WTC11 (cell line): ENCODE data around the gene HMBS. TPM values are rescaled to one million over a fixed set of nuclear protein-coding genes. Genes with fewer than 3 reads are reported as not detected.

Experiments used
- CBFB ChIP-seq: sonication (generic); formaldehyde crosslinking; IDR thresholded peaks from 2 replicates; pipeline ENCODE4 v1.8.1; 2022; ENCODE audit warnings: mild to moderate bottlenecking, low read depth, missing genetic modification reagents
- ESRRA ChIP-seq: sonication (generic); formaldehyde crosslinking; IDR thresholded peaks from 2 replicates; pipeline ENCODE4 v1.8.1; 2022; ENCODE audit warnings: mild to moderate bottlenecking, missing genetic modification reagents, borderline replicate concordance
- MYBL2 ChIP-seq: sonication (generic); formaldehyde crosslinking; IDR thresholded peaks from 2 replicates; pipeline ENCODE4 v1.8.1; 2023; ENCODE audit warnings: mild to moderate bottlenecking, moderate library complexity, missing genetic modification reagents
- NFYB ChIP-seq: sonication (generic); formaldehyde crosslinking; conservative IDR thresholded peaks from 2 replicates; pipeline ENCODE4 v1.8.0; 2022; ENCODE audit warnings: low read depth, missing genetic modification reagents
- NR3C1 ChIP-seq: sonication (generic); formaldehyde crosslinking; conservative IDR thresholded peaks from 2 replicates; pipeline ENCODE4 v1.8.1; 2023; ENCODE audit warnings: low read depth, mild to moderate bottlenecking, missing genetic modification reagents
- OVOL2 ChIP-seq: fragments of 250-450 bp; sonication (Bioruptor Pico); IDR thresholded peaks from 2 replicates; pipeline ENCODE4 v1.9.0; 2021; ENCODE audit warnings: mild to moderate bottlenecking, borderline replicate concordance
- ZNF121 ChIP-seq: sonication (generic); formaldehyde crosslinking; IDR thresholded peaks from 2 replicates; pipeline ENCODE4 v1.8.0; 2023; ENCODE audit warnings: missing genetic modification reagents
- total RNA-seq: library from RNA; stranded (reverse); gene quantifications from 3 replicates; pipeline ENCODE4 v1.2.3, GENCODE V29; 2021
- TF ChIP-seq, protein P1 (sequence below): sonication (generic); formaldehyde crosslinking; IDR thresholded peaks from 2 replicates; pipeline ENCODE4 v1.8.0; 2022; ENCODE audit warnings: mild to moderate bottlenecking, missing genetic modification reagents
- TF ChIP-seq, protein P2 (sequence below): sonication (generic); formaldehyde crosslinking; IDR thresholded peaks from 2 replicates; pipeline ENCODE4 v1.8.1; 2023; ENCODE audit warnings: mild to moderate bottlenecking, missing genetic modification reagents
- TF ChIP-seq, protein P3 (sequence below): sonication (generic); formaldehyde crosslinking; IDR thresholded peaks from 2 replicates; pipeline ENCODE4 v1.8.0; 2023; ENCODE audit warnings: missing genetic modification reagents
- TF ChIP-seq, protein P4 (sequence below): sonication (generic); formaldehyde crosslinking; IDR thresholded peaks from 2 replicates; pipeline ENCODE4 v1.8.1; 2023; ENCODE audit warnings: mild to moderate bottlenecking, missing genetic modification reagents
- TF ChIP-seq, protein P5 (sequence below): fragments of 250-450 bp; sonication (Bioruptor Pico); IDR thresholded peaks from 2 replicates; pipeline ENCODE4 v2.1.2; 2022; ENCODE audit warnings: mild to moderate bottlenecking, moderate library complexity
- TF ChIP-seq, protein P6 (sequence below): fragments of 200-600 bp; IDR thresholded peaks from 2 replicates; pipeline ENCODE4 v1.8.0; 2022; ENCODE audit warnings: antibody characterized with exemption
- TF ChIP-seq, protein P7 (sequence below): fragments of 250-450 bp; sonication (Bioruptor Pico); IDR thresholded peaks from 2 replicates; pipeline ENCODE4 v1.9.0; 2021; ENCODE audit warnings: mild to moderate bottlenecking
- TF ChIP-seq, protein P8 (sequence below): sonication (generic); formaldehyde crosslinking; IDR thresholded peaks from 2 replicates; pipeline ENCODE4 v1.8.1; 2023; ENCODE audit warnings: mild to moderate bottlenecking, missing genetic modification reagents, moderate library complexity

The HMBS gene
- total RNA-seq, 1 experiment from 2014 or later, result 62.3 TPM

DNA sequence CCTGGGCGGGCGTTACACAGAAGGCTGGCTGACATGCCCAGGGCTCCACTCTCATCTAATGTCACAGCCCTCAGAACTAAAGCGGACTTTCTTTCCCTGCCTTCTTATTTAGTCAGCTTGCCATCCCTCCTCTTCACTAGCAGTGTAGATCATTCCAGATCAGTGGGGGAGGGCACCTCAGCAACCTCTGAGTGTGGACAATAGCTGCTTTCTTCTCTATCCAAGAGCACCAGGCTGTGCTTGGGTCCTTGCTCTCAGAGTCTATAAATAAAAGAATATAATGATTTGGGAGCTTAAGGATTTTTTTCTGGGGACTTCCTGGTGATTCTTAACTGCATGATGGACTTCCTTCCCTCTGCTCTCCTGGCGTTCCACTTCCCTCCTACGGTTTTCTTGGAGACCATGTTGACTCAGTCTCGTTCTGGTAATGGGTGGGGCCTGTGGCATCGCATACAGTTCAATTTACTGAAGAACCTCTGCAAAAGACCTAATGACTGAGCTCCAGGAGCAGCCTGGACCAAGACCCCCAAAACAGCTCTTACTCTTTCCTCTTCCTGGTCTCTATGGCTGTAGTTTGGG is 2.9 kb upstream of the HMBS start (continued):
- TF ChIP-seq, protein P1, sequence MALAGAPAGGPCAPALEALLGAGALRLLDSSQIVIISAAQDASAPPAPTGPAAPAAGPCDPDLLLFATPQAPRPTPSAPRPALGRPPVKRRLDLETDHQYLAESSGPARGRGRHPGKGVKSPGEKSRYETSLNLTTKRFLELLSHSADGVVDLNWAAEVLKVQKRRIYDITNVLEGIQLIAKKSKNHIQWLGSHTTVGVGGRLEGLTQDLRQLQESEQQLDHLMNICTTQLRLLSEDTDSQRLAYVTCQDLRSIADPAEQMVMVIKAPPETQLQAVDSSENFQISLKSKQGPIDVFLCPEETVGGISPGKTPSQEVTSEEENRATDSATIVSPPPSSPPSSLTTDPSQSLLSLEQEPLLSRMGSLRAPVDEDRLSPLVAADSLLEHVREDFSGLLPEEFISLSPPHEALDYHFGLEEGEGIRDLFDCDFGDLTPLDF (CRISPR knock-in tag), result no peak
- TF ChIP-seq, protein P2, sequence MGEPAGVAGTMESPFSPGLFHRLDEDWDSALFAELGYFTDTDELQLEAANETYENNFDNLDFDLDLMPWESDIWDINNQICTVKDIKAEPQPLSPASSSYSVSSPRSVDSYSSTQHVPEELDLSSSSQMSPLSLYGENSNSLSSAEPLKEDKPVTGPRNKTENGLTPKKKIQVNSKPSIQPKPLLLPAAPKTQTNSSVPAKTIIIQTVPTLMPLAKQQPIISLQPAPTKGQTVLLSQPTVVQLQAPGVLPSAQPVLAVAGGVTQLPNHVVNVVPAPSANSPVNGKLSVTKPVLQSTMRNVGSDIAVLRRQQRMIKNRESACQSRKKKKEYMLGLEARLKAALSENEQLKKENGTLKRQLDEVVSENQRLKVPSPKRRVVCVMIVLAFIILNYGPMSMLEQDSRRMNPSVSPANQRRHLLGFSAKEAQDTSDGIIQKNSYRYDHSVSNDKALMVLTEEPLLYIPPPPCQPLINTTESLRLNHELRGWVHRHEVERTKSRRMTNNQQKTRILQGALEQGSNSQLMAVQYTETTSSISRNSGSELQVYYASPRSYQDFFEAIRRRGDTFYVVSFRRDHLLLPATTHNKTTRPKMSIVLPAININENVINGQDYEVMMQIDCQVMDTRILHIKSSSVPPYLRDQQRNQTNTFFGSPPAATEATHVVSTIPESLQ (CRISPR knock-in tag), result no peak
- no peak for TF ChIP-seq OVOL2 (CRISPR knock-in tag)
- no peak for TF ChIP-seq CBFB (CRISPR knock-in tag)
- TF ChIP-seq, protein P3, sequence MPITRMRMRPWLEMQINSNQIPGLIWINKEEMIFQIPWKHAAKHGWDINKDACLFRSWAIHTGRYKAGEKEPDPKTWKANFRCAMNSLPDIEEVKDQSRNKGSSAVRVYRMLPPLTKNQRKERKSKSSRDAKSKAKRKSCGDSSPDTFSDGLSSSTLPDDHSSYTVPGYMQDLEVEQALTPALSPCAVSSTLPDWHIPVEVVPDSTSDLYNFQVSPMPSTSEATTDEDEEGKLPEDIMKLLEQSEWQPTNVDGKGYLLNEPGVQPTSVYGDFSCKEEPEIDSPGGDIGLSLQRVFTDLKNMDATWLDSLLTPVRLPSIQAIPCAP, result no peak
- TF ChIP-seq, protein P4, sequence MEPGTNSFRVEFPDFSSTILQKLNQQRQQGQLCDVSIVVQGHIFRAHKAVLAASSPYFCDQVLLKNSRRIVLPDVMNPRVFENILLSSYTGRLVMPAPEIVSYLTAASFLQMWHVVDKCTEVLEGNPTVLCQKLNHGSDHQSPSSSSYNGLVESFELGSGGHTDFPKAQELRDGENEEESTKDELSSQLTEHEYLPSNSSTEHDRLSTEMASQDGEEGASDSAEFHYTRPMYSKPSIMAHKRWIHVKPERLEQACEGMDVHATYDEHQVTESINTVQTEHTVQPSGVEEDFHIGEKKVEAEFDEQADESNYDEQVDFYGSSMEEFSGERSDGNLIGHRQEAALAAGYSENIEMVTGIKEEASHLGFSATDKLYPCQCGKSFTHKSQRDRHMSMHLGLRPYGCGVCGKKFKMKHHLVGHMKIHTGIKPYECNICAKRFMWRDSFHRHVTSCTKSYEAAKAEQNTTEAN, result no peak
- TF ChIP-seq ESRRA, result no peak
- no peak for TF ChIP-seq ZNF121 (CRISPR knock-in tag)
- TF ChIP-seq, protein P5, sequence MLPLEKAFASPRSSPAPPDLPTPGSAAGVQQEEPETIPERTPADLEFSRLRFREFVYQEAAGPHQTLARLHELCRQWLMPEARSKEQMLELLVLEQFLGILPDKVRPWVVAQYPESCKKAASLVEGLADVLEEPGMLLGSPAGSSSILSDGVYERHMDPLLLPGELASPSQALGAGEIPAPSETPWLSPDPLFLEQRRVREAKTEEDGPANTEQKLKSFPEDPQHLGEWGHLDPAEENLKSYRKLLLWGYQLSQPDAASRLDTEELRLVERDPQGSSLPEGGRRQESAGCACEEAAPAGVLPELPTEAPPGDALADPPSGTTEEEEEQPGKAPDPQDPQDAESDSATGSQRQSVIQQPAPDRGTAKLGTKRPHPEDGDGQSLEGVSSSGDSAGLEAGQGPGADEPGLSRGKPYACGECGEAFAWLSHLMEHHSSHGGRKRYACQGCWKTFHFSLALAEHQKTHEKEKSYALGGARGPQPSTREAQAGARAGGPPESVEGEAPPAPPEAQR (CRISPR knock-in tag), result no peak
- TF ChIP-seq MYBL2 (CRISPR knock-in tag), result no peak
- TF ChIP-seq, protein P6, sequence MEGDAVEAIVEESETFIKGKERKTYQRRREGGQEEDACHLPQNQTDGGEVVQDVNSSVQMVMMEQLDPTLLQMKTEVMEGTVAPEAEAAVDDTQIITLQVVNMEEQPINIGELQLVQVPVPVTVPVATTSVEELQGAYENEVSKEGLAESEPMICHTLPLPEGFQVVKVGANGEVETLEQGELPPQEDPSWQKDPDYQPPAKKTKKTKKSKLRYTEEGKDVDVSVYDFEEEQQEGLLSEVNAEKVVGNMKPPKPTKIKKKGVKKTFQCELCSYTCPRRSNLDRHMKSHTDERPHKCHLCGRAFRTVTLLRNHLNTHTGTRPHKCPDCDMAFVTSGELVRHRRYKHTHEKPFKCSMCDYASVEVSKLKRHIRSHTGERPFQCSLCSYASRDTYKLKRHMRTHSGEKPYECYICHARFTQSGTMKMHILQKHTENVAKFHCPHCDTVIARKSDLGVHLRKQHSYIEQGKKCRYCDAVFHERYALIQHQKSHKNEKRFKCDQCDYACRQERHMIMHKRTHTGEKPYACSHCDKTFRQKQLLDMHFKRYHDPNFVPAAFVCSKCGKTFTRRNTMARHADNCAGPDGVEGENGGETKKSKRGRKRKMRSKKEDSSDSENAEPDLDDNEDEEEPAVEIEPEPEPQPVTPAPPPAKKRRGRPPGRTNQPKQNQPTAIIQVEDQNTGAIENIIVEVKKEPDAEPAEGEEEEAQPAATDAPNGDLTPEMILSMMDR, result no peak
- TF ChIP-seq, protein P7, sequence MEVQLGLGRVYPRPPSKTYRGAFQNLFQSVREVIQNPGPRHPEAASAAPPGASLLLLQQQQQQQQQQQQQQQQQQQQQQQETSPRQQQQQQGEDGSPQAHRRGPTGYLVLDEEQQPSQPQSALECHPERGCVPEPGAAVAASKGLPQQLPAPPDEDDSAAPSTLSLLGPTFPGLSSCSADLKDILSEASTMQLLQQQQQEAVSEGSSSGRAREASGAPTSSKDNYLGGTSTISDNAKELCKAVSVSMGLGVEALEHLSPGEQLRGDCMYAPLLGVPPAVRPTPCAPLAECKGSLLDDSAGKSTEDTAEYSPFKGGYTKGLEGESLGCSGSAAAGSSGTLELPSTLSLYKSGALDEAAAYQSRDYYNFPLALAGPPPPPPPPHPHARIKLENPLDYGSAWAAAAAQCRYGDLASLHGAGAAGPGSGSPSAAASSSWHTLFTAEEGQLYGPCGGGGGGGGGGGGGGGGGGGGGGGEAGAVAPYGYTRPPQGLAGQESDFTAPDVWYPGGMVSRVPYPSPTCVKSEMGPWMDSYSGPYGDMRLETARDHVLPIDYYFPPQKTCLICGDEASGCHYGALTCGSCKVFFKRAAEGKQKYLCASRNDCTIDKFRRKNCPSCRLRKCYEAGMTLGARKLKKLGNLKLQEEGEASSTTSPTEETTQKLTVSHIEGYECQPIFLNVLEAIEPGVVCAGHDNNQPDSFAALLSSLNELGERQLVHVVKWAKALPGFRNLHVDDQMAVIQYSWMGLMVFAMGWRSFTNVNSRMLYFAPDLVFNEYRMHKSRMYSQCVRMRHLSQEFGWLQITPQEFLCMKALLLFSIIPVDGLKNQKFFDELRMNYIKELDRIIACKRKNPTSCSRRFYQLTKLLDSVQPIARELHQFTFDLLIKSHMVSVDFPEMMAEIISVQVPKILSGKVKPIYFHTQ, result no peak
- TF ChIP-seq NFYB (CRISPR knock-in tag), result no peak
- TF ChIP-seq NR3C1 (CRISPR knock-in tag), result no peak
- TF ChIP-seq, protein P8, sequence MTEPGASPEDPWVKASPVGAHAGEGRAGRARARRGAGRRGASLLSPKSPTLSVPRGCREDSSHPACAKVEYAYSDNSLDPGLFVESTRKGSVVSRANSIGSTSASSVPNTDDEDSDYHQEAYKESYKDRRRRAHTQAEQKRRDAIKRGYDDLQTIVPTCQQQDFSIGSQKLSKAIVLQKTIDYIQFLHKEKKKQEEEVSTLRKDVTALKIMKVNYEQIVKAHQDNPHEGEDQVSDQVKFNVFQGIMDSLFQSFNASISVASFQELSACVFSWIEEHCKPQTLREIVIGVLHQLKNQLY (CRISPR knock-in tag), result no peak
